Epithelial cell of prostate (primary cell): ENCODE measurements around the gene RAB28.

Experiments
- DNase-seq: peaks from one replicate; pipeline ENCODE4 v3.0.0-alpha.2; 2011; ENCODE audit warnings: low read depth, low spot score
- H3K27ac ChIP-seq: fragments of 450-650 bp; 2 replicates; pipeline ENCODE4 v1.5.1; 2017; ENCODE audit warnings: mild to moderate bottlenecking

Gene RAB28

GRCh38 chr4:13484122-13484748 lies at the start of gene RAB28:
RAB28 (minus strand) TSS chr4:13484340.
- peak; percentile 67 for DNase-seq
- peak within 1 kb of the TSS; percentile 75 for H3K27ac ChIP-seq

GRCh38 chr4:13531625-13531998 lies 47.5 kb upstream of the RAB28 start:
- DNase-seq, result no peak

GRCh38 chr4:13530823-13531624 lies 46.9 kb upstream of the RAB28 start:
- no peak overlapping the region for H3K27ac ChIP-seq
- no peak for DNase-seq

More at GRCh38 chr4:13531625-13531998, 47.5 kb upstream of the RAB28 start:
- H3K27ac ChIP-seq, result no peak overlapping the region

- H3K27ac ChIP-seq, result no peak overlapping the region
- DNase-seq, result no peak
These were observed 45.2 kb upstream of the RAB28 start for GRCh38 chr4:13529128-13529919.

- no peak overlapping the region for H3K27ac ChIP-seq
- no peak for DNase-seq
These were observed 44.6 kb upstream of the RAB28 start for GRCh38 chr4:13528821-13529127.

GRCh38 chr4:13527981-13528820 lies 44.1 kb upstream of the RAB28 start:
- H3K27ac ChIP-seq, result no peak overlapping the region
- DNase-seq, result no peak

GRCh38 chr4:13527192-13527980 lies 43.2 kb upstream of the RAB28 start:
- no peak for DNase-seq
- no peak overlapping the region for H3K27ac ChIP-seq

- no peak overlapping the region for H3K27ac ChIP-seq
- no peak for DNase-seq
These were observed 42.5 kb upstream of the RAB28 start for GRCh38 chr4:13526658-13527057.

- no peak for DNase-seq
- no peak overlapping the region for H3K27ac ChIP-seq
These were observed 41.6 kb upstream of the RAB28 start for GRCh38 chr4:13525606-13526281.

GRCh38 chr4:13524504-13525243 lies 40.5 kb upstream of the RAB28 start:
- H3K27ac ChIP-seq, result no peak overlapping the region
- no peak for DNase-seq

- no peak for DNase-seq
- H3K27ac ChIP-seq, result no peak overlapping the region
These were observed 39.7 kb upstream of the RAB28 start for GRCh38 chr4:13523591-13524503.

- DNase-seq, result no peak
- no peak overlapping the region for H3K27ac ChIP-seq
These were observed 39.0 kb upstream of the RAB28 start for GRCh38 chr4:13523105-13523477.

GRCh38 chr4:13522282-13523104 lies 38.4 kb upstream of the RAB28 start:
- no peak for DNase-seq
- H3K27ac ChIP-seq, result no peak overlapping the region

GRCh38 chr4:13521047-13521446 lies 36.9 kb upstream of the RAB28 start:
- no peak for DNase-seq
- no peak overlapping the region for H3K27ac ChIP-seq

GRCh38 chr4:13516315-13516860 lies 32.2 kb upstream of the RAB28 start:
- no peak for DNase-seq
- H3K27ac ChIP-seq, result no peak overlapping the region

GRCh38 chr4:13515268-13515667 lies 31.1 kb upstream of the RAB28 start:
- DNase-seq, result no peak
- H3K27ac ChIP-seq, result no peak overlapping the region
